SK-N-SH treated with all-trans-retinoic acid at 6 μM for 48 hours (cell line): Measurements from ENCODE around the gene MYH3.

Experiments used
- ATAC-seq: fragments of 200-7000 bp; cut with Tn5 transposase; 3 replicates; pipeline ENCODE4 v1.9.1; 2020; ENCODE audit warnings: mild to moderate bottlenecking, moderate library complexity
- ARNTL ChIP-seq: fragments of 450-650 bp; formaldehyde crosslinking; IDR thresholded peaks from 2 replicates; pipeline ENCODE4 v1.5.0; 2020; ENCODE audit warnings: low read depth, mild to moderate bottlenecking, moderate library complexity, borderline replicate concordance
- BACH2 ChIP-seq: fragments of 250-450 bp; sonication (Bioruptor Pico); IDR thresholded peaks from 2 replicates; pipeline ENCODE4 v1.9.0; 2021; ENCODE audit warnings: mild to moderate bottlenecking, borderline replicate concordance
- CSDC2 ChIP-seq: fragments of 250-450 bp; sonication (Bioruptor Pico); IDR thresholded peaks from 2 replicates; pipeline ENCODE4 v1.5.0; 2020; ENCODE audit warnings: mild to moderate bottlenecking, moderate library complexity
- ESRRG ChIP-seq: fragments of 250-450 bp; sonication (Bioruptor Pico); IDR thresholded peaks from 2 replicates; pipeline ENCODE4 v1.6.1; 2021; ENCODE audit warnings: mild to moderate bottlenecking
- GLIS3 ChIP-seq: fragments of 250-450 bp; sonication (Bioruptor Pico); IDR thresholded peaks from 2 replicates; pipeline ENCODE4 v1.5.0; 2020; ENCODE audit warnings: mild to moderate bottlenecking, moderate library complexity
- ISL1 ChIP-seq: fragments of 250-450 bp; sonication (Bioruptor Pico); IDR thresholded peaks from 2 replicates; pipeline ENCODE4 v2.1.2; 2022; ENCODE audit warnings: mild to moderate bottlenecking, moderate library complexity
- OSR1 ChIP-seq: fragments of 250-450 bp; sonication (Bioruptor Pico); IDR thresholded peaks from 2 replicates; pipeline ENCODE4 v1.8.0; 2022; ENCODE audit warnings: moderate library complexity, mild to moderate bottlenecking, inconsistent platforms
- PPARA ChIP-seq: fragments of 250-450 bp; sonication (Bioruptor Pico); IDR thresholded peaks from 2 replicates; pipeline ENCODE4 v1.5.0; 2020; ENCODE audit warnings: mild to moderate bottlenecking, borderline replicate concordance
- RARB ChIP-seq: fragments of 250-450 bp; sonication (Bioruptor Pico); IDR thresholded peaks from 2 replicates; pipeline ENCODE4 v1.8.0; 2021; ENCODE audit warnings: mild to moderate bottlenecking, moderate library complexity
- SNAI2 ChIP-seq: fragments of 250-450 bp; sonication (Bioruptor Pico); IDR thresholded peaks from 2 replicates; pipeline ENCODE4 v1.5.0; 2020; ENCODE audit warnings: mild to moderate bottlenecking, moderate library complexity
- TCF4 ChIP-seq: fragments of 250-450 bp; sonication (Bioruptor Pico); IDR thresholded peaks from 2 replicates; pipeline ENCODE4 v1.8.0; 2021; ENCODE audit warnings: mild to moderate bottlenecking, moderate library complexity, borderline replicate concordance
- TOX ChIP-seq: fragments of 250-450 bp; sonication (Bioruptor Pico); IDR thresholded peaks from 2 replicates; pipeline ENCODE4 v1.8.0; 2021; ENCODE audit warnings: mild to moderate bottlenecking, moderate library complexity, borderline replicate concordance
- ZC3H10 ChIP-seq: fragments of 250-450 bp; sonication (Bioruptor Pico); IDR thresholded peaks from 2 replicates; pipeline ENCODE4 v1.5.1; 2021; ENCODE audit warnings: mild to moderate bottlenecking, moderate library complexity
- ZFP3 ChIP-seq: fragments of 250-450 bp; sonication (Bioruptor Pico); IDR thresholded peaks from 2 replicates; pipeline ENCODE4 v1.5.0; 2020; ENCODE audit warnings: mild to moderate bottlenecking, moderate library complexity
- ZFP30 ChIP-seq: fragments of 450-650 bp; formaldehyde crosslinking; IDR thresholded peaks from 2 replicates; pipeline ENCODE4 v1.5.0; 2022; ENCODE audit warnings: mild to moderate bottlenecking, moderate library complexity
- ZNF565 ChIP-seq: fragments of 450-650 bp; formaldehyde crosslinking; conservative IDR thresholded peaks from 2 replicates; pipeline ENCODE4 v1.5.0; 2020; ENCODE audit warnings: low read depth, mild to moderate bottlenecking, moderate library complexity
- ZNF70 ChIP-seq: fragments of 450-650 bp; formaldehyde crosslinking; IDR thresholded peaks from 2 replicates; pipeline ENCODE4 v1.5.0; 2020; ENCODE audit warnings: mild to moderate bottlenecking, moderate library complexity
- ZNF8 ChIP-seq: fragments of 450-650 bp; formaldehyde crosslinking; IDR thresholded peaks from 2 replicates; pipeline ENCODE4 v1.5.0; 2020; ENCODE audit warnings: mild to moderate bottlenecking, moderate library complexity
- TF ChIP-seq, protein P1 (sequence below): fragments of 250-450 bp; sonication (Bioruptor Pico); IDR thresholded peaks from 2 replicates; pipeline ENCODE4 v1.8.0; 2021; ENCODE audit warnings: low read depth, mild to moderate bottlenecking, moderate library complexity, borderline replicate concordance
- TF ChIP-seq, protein P2 (sequence below): fragments of 250-450 bp; sonication (Bioruptor Pico); IDR thresholded peaks from 2 replicates; pipeline ENCODE4 v1.5.0; 2020; ENCODE audit warnings: mild to moderate bottlenecking, moderate library complexity
- TF ChIP-seq, protein P3 (sequence below): fragments of 250-450 bp; sonication (Bioruptor Pico); IDR thresholded peaks from 2 replicates; pipeline ENCODE4 v1.5.1; 2020; ENCODE audit warnings: low read depth, mild to moderate bottlenecking, moderate library complexity
- TF ChIP-seq, protein P4 (sequence below): fragments of 250-450 bp; sonication (Bioruptor Pico); IDR thresholded peaks from 2 replicates; pipeline ENCODE4 v1.5.1; 2021; ENCODE audit warnings: mild to moderate bottlenecking, moderate library complexity
- TF ChIP-seq, protein P5 (sequence below): fragments of 250-450 bp; sonication (Bioruptor Pico); IDR thresholded peaks from 2 replicates; pipeline ENCODE4 v1.8.0; 2020; ENCODE audit warnings: mild to moderate bottlenecking, moderate library complexity, borderline replicate concordance

MYH3 gene

DNA sequence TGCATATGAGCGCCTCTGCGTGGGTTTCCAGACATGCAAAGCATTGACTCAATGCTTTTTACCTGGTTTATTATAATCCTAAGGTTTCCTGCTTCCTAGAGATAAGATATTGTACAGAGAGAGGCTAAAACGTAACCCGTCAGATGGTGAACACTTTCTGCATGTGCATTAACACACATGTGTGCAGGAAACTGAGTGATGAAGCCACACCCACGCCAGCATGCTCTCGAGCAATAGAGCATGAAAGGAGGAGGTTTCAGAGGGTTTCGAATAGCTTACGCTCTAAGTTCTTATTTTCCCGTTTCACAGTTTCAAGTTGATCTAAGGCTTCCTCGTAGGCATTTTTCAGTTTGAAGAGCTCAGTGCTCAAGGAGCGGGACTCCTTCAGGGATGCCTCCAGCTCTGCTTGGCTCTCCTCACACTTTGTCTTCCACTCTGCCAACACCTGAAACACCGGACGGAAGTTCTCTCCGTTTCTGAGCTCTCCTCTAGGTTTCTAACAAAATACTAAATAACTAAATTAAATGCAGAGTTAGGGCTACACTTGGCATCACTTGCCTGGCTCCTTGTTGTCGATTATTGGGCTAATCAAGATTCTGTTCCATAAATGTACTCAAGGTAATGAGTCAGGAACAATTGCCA lies 23.2 kb downstream of the MYH3 start:
- no peak for TF ChIP-seq PPARA (CRISPR knock-in tag)
- no peak for TF ChIP-seq ZFP30 (CRISPR knock-in tag)
- TF ChIP-seq ISL1 (CRISPR knock-in tag) = no peak
- no peak for TF ChIP-seq OSR1 (CRISPR knock-in tag)
- no peak for TF ChIP-seq TCF4 (CRISPR knock-in tag)
- TF ChIP-seq, protein P1, sequence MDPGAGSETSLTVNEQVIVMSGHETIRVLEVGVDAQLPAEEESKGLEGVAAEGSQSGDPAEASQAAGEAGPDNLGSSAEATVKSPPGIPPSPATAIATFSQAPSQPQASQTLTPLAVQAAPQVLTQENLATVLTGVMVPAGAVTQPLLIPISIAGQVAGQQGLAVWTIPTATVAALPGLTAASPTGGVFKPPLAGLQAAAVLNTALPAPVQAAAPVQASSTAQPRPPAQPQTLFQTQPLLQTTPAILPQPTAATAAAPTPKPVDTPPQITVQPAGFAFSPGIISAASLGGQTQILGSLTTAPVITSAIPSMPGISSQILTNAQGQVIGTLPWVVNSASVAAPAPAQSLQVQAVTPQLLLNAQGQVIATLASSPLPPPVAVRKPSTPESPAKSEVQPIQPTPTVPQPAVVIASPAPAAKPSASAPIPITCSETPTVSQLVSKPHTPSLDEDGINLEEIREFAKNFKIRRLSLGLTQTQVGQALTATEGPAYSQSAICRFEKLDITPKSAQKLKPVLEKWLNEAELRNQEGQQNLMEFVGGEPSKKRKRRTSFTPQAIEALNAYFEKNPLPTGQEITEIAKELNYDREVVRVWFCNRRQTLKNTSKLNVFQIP (CRISPR knock-in tag) = no peak
- TF ChIP-seq SNAI2 = no peak
- TF ChIP-seq ZFP3 (CRISPR knock-in tag) = no peak
- TF ChIP-seq ESRRG (CRISPR knock-in tag) = no peak
- TF ChIP-seq ARNTL = no peak
- no peak for TF ChIP-seq GLIS3 (CRISPR knock-in tag)
- TF ChIP-seq TOX = no peak
- TF ChIP-seq RARB (CRISPR knock-in tag) = no peak
- TF ChIP-seq CSDC2 (CRISPR knock-in tag) = no peak
- no peak for TF ChIP-seq ZNF70 (CRISPR knock-in tag)
- TF ChIP-seq ZC3H10 (CRISPR knock-in tag) = no peak
- TF ChIP-seq, protein P2, sequence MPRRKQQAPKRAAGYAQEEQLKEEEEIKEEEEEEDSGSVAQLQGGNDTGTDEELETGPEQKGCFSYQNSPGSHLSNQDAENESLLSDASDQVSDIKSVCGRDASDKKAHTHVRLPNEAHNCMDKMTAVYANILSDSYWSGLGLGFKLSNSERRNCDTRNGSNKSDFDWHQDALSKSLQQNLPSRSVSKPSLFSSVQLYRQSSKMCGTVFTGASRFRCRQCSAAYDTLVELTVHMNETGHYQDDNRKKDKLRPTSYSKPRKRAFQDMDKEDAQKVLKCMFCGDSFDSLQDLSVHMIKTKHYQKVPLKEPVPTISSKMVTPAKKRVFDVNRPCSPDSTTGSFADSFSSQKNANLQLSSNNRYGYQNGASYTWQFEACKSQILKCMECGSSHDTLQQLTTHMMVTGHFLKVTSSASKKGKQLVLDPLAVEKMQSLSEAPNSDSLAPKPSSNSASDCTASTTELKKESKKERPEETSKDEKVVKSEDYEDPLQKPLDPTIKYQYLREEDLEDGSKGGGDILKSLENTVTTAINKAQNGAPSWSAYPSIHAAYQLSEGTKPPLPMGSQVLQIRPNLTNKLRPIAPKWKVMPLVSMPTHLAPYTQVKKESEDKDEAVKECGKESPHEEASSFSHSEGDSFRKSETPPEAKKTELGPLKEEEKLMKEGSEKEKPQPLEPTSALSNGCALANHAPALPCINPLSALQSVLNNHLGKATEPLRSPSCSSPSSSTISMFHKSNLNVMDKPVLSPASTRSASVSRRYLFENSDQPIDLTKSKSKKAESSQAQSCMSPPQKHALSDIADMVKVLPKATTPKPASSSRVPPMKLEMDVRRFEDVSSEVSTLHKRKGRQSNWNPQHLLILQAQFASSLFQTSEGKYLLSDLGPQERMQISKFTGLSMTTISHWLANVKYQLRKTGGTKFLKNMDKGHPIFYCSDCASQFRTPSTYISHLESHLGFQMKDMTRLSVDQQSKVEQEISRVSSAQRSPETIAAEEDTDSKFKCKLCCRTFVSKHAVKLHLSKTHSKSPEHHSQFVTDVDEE (CRISPR knock-in tag) = no peak
- no peak for ATAC-seq

DNA sequence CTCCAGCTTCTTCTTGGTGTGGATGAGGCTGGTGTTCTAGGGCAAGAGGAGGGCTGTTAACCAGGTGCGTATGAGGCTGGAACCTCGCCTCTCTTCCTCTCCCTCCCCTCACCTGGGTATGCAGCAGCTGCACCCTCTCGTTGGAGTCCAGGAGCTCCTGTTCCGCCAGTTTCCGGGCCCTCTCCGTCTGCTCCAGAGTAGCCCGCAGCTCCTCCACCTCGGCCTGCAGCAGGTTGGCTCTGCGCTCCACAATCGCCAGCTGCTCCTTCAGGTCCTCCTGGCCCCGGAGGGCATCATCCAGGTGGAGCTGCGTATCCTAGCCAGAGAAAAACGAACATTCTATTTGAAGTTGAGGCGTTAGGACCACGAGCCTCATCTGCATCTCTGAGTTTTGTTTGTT lies 25.4 kb downstream of the MYH3 start:
- ATAC-seq = no peak
- TF ChIP-seq, protein P1 (CRISPR knock-in tag) = no peak
- TF ChIP-seq, protein P3, sequence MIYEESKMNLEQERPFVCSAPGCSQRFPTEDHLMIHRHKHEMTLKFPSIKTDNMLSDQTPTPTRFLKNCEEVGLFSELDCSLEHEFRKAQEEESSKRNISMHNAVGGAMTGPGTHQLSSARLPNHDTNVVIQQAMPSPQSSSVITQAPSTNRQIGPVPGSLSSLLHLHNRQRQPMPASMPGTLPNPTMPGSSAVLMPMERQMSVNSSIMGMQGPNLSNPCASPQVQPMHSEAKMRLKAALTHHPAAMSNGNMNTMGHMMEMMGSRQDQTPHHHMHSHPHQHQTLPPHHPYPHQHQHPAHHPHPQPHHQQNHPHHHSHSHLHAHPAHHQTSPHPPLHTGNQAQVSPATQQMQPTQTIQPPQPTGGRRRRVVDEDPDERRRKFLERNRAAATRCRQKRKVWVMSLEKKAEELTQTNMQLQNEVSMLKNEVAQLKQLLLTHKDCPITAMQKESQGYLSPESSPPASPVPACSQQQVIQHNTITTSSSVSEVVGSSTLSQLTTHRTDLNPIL (CRISPR knock-in tag) = no peak
- TF ChIP-seq, protein P4, sequence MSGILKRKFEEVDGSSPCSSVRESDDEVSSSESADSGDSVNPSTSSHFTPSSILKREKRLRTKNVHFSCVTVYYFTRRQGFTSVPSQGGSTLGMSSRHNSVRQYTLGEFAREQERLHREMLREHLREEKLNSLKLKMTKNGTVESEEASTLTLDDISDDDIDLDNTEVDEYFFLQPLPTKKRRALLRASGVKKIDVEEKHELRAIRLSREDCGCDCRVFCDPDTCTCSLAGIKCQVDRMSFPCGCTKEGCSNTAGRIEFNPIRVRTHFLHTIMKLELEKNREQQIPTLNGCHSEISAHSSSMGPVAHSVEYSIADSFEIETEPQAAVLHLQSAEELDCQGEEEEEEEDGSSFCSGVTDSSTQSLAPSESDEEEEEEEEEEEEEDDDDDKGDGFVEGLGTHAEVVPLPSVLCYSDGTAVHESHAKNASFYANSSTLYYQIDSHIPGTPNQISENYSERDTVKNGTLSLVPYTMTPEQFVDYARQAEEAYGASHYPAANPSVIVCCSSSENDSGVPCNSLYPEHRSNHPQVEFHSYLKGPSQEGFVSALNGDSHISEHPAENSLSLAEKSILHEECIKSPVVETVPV (CRISPR knock-in tag) = no peak
- TF ChIP-seq BACH2 (CRISPR knock-in tag) = no peak
- no peak for TF ChIP-seq ZFP3 (CRISPR knock-in tag)
- no peak for TF ChIP-seq TOX
- TF ChIP-seq ISL1 (CRISPR knock-in tag) = no peak
- TF ChIP-seq ZFP30 (CRISPR knock-in tag) = no peak
- no peak for TF ChIP-seq ZNF565 (CRISPR knock-in tag)
- TF ChIP-seq GLIS3 (CRISPR knock-in tag) = no peak
- TF ChIP-seq ZC3H10 (CRISPR knock-in tag) = no peak
- no peak for TF ChIP-seq ESRRG (CRISPR knock-in tag)
- TF ChIP-seq ARNTL = no peak
- TF ChIP-seq ZNF8 (CRISPR knock-in tag) = no peak
- TF ChIP-seq SNAI2 = no peak
- TF ChIP-seq RARB (CRISPR knock-in tag) = no peak
- TF ChIP-seq CSDC2 (CRISPR knock-in tag) = no peak
- TF ChIP-seq, protein P2 (CRISPR knock-in tag) = no peak
- TF ChIP-seq OSR1 (CRISPR knock-in tag) = no peak
- TF ChIP-seq, protein P5, sequence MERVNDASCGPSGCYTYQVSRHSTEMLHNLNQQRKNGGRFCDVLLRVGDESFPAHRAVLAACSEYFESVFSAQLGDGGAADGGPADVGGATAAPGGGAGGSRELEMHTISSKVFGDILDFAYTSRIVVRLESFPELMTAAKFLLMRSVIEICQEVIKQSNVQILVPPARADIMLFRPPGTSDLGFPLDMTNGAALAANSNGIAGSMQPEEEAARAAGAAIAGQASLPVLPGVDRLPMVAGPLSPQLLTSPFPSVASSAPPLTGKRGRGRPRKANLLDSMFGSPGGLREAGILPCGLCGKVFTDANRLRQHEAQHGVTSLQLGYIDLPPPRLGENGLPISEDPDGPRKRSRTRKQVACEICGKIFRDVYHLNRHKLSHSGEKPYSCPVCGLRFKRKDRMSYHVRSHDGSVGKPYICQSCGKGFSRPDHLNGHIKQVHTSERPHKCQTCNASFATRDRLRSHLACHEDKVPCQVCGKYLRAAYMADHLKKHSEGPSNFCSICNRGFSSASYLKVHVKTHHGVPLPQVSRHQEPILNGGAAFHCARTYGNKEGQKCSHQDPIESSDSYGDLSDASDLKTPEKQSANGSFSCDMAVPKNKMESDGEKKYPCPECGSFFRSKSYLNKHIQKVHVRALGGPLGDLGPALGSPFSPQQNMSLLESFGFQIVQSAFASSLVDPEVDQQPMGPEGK = no peak
